BLaER1 (cell line): ENCODE measurements around the gene USP47.

ENCODE experiments used
- H3K27ac ChIP-seq: shearing (Covaris generic); formaldehyde crosslinking; 2 replicates; pipeline ENCODE4 v1.8.1; 2022
- H3K27me3 ChIP-seq: shearing (Covaris generic); formaldehyde crosslinking; 2 replicates; pipeline ENCODE4 v1.8.1; 2022
- H3K36me3 ChIP-seq: shearing (Covaris generic); formaldehyde crosslinking; 2 replicates; pipeline ENCODE4 v1.8.1; 2022
- H3K4me1 ChIP-seq: shearing (Covaris generic); formaldehyde crosslinking; 2 replicates; pipeline ENCODE4 v1.8.1; 2022
- H3K4me2 ChIP-seq: shearing (Covaris generic); formaldehyde crosslinking; 2 replicates; pipeline ENCODE4 v1.8.1; 2022
- H3K4me3 ChIP-seq: shearing (Covaris generic); formaldehyde crosslinking; 2 replicates; pipeline ENCODE4 v1.8.1; 2022
- H3K9ac ChIP-seq: shearing (Covaris generic); formaldehyde crosslinking; 2 replicates; pipeline ENCODE4 v1.8.1; 2022
- H3K9me3 ChIP-seq: shearing (Covaris generic); formaldehyde crosslinking; 2 replicates; pipeline ENCODE4 v1.8.1; 2022
- H4K20me1 ChIP-seq: shearing (Covaris generic); formaldehyde crosslinking; 2 replicates; pipeline ENCODE4 v1.8.1; 2022
- Cebpa-rat ChIP-seq: shearing (Covaris generic); IDR thresholded peaks from 2 replicates; pipeline ENCODE4 v1.8.1; 2022

USP47 gene, protein sequence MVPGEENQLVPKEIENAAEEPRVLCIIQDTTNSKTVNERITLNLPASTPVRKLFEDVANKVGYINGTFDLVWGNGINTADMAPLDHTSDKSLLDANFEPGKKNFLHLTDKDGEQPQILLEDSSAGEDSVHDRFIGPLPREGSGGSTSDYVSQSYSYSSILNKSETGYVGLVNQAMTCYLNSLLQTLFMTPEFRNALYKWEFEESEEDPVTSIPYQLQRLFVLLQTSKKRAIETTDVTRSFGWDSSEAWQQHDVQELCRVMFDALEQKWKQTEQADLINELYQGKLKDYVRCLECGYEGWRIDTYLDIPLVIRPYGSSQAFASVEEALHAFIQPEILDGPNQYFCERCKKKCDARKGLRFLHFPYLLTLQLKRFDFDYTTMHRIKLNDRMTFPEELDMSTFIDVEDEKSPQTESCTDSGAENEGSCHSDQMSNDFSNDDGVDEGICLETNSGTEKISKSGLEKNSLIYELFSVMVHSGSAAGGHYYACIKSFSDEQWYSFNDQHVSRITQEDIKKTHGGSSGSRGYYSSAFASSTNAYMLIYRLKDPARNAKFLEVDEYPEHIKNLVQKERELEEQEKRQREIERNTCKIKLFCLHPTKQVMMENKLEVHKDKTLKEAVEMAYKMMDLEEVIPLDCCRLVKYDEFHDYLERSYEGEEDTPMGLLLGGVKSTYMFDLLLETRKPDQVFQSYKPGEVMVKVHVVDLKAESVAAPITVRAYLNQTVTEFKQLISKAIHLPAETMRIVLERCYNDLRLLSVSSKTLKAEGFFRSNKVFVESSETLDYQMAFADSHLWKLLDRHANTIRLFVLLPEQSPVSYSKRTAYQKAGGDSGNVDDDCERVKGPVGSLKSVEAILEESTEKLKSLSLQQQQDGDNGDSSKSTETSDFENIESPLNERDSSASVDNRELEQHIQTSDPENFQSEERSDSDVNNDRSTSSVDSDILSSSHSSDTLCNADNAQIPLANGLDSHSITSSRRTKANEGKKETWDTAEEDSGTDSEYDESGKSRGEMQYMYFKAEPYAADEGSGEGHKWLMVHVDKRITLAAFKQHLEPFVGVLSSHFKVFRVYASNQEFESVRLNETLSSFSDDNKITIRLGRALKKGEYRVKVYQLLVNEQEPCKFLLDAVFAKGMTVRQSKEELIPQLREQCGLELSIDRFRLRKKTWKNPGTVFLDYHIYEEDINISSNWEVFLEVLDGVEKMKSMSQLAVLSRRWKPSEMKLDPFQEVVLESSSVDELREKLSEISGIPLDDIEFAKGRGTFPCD (N-terminal part only)

DNA sequence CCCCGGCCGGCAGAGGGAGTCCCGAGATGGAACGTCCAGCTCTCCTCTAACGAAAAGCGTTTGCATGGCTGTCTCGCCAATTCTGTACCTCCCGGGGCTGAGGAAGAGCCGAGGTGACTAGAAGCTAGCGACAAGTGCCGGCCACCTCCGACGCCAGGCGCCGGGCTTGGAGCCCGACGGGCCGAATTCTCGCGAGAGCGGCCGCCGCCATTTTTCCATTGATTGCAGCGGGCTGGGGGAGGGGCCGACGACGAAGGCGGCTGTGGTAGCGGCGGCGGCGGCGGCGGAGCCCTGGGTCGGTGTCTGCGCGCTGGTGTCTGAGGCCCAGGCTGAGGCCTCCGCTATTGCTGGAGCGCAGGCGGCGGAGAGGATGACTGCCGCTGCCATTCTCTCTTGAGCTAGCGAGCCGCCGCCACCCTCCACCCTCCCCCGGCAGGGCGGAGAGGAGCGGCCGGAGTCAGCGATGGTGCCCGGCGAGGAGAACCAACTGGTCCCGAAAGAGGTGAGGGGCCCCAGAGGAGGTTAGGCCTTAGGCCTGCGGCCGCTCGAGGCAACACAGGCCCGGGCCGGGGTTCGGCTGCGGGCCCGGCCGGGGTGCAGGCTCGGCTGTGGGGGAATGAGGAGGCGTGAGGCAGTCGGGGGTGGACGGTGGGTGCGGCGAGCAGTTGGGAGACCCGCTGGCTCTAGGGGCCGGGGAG is at the start of gene USP47:
Gene USP47, plus strand, starts transcription at position 250 of the 698 bp plus-strand sequence. Its CDS starts 214 bp downstream, at position 464.
- H3K4me3 ChIP-seq: peak within 1 kb of the TSS; percentile 94
- H3K9me3 ChIP-seq: no peaks in the 10 kb centered on the region
- H4K20me1 ChIP-seq: peaks cover 42% of the 10 kb centered on the region
- H3K9ac ChIP-seq: peak within 1 kb of the TSS; percentile 99
- no peaks in the 10 kb centered on the region for H3K36me3 ChIP-seq
- no peaks in the 10 kb centered on the region for H3K27me3 ChIP-seq
- no peak for TF ChIP-seq Cebpa-rat
- peaks cover 33% of the 10 kb centered on the region for H3K4me1 ChIP-seq
- peak within 1 kb of the TSS; percentile 99 for H3K27ac ChIP-seq
- H3K4me2 ChIP-seq: peak within 1 kb of the TSS; percentile 90

DNA sequence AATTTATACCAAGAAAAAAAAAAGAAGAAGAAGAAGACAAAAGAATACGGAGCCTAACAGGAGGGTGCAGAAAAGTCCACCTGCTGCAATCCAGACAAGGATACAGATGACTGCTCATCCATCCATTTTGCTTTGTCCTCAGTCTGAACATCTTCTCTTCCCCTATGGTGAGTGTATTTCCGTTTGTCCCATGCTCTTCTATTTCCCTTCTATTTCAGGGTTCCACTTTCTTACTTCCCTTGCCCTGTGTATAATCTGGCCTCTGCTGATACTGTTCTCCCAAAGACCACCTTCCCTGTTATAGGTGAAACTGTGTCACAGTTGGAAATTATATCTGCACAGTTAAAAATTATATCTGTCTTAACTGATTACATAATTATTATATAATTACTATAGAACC is 48.7 kb upstream of the USP47 start:
- Histone ChIP-seq H3K9ac (no peak overlapping the region), H4K20me1 (no peaks in the 10 kb centered on the region), H3K4me2 (no peak overlapping the region), H3K4me3 (no peak overlapping the region), H3K27ac (no peak overlapping the region), H3K4me1 (peaks cover 8% of the 10 kb centered on the region), H3K36me3 (no peaks in the 10 kb centered on the region), H3K27me3 (no peaks in the 10 kb centered on the region), H3K9me3 (no peaks in the 10 kb centered on the region)
- TF ChIP-seq Cebpa-rat: no peak

DNA sequence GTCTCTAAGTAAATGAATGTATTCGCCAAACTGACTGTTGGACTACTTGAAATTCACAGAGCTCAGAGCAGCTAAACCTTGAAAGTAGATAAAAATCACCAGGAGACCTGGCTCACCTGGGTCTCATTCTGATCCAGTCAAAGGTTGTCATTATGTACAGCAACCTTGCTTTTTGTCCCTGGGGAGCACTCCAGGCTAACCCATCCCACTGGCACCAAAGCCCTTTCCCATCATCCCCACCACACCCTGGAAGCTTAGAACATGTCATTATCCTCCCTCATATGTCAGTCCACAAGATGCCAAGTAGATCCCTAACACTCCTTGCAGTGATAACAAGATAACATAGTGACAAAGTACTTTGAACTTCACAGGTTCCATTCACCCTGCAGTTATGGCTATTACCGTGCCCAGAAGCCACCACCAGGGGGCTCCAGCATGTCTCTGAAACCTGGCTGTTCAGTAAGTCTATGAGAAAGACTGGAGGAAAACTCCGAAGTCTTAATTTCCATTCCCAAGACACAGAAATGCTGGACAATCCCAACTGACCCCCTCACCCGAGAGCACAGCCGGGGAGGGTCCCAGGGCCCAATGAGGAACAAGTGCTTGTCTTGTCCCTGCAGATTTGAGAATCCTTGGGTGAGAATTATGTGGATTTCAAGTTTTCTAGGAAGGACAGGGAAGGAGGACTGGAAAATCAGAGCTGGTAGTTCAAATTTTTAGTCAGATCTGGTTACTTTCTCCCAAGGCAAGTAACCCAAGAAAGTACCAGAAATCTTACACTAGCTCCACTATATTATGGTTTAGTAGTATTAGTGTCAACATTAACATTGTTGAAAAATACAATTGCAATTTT is 43.0 kb upstream of the USP47 start:
- Histone ChIP-seq H3K9ac (no peak overlapping the region), H3K36me3 (no peaks in the 10 kb centered on the region), H3K9me3 (no peaks in the 10 kb centered on the region), H3K27me3 (no peaks in the 10 kb centered on the region), H3K4me2 (no peak overlapping the region), H3K4me1 (no peaks in the 10 kb centered on the region), H3K27ac (no peak overlapping the region), H3K4me3 (no peak overlapping the region), H4K20me1 (no peaks in the 10 kb centered on the region)
- no peak for TF ChIP-seq Cebpa-rat

DNA sequence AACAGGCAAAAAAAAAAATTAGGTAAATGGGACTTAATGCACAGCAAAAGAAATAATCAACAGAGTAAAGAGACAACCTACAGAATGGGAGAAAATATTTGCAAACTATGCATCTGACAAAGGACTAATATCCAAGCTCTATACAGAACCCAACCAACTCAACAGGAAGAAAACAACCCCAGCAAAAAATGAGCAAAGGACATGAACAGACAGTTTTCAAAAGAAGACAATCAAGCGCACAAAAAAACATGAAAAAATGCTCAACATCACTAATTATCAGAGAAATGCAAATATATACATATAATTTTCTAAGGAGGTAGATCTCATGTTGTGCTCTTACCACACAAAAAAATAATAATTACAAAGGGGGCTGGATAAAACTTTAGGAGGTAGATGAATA is 36.5 kb upstream of the USP47 start:
- Histone ChIP-seq H3K9ac (no peak overlapping the region), H4K20me1 (no peaks in the 10 kb centered on the region), H3K9me3 (no peaks in the 10 kb centered on the region; the same call in 1 of the 2 replicates), H3K27me3 (no peaks in the 10 kb centered on the region), H3K27ac (no peak overlapping the region), H3K4me1 (0 out of 2 replicates have a peak, but pooled peaks cover 7% of the 10 kb centered on the region), H3K4me3 (no peak overlapping the region), H3K36me3 (no peaks in the 10 kb centered on the region), H3K4me2 (no peak overlapping the region)
- TF ChIP-seq Cebpa-rat: no peak

DNA sequence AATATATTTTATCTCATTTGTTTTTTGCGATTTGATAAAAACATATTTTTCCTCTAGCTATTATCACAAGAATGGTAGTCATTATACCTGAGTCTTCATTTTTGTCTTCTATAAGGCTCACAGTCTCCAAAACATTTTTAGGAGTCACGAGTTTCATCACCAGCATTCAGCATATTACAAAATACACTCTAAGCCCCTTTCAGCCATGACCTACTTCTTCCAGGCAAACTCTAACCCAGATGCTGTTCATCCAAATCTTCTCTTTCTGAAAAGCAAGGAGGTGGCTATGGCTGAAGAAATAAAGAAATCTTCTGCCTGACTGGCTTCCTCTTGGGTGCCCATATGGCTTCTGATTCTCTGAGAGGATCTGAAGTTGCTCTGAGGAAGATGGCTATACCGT is 35.7 kb upstream of the USP47 start:
- H3K9me3 ChIP-seq: peaks cover 8% of the 10 kb centered on the region
- H3K9ac ChIP-seq: no peak overlapping the region
- H3K27me3 ChIP-seq: no peaks in the 10 kb centered on the region
- H3K36me3 ChIP-seq: no peaks in the 10 kb centered on the region
- H4K20me1 ChIP-seq: no peaks in the 10 kb centered on the region
- TF ChIP-seq Cebpa-rat: no peak
- no peak overlapping the region for H3K27ac ChIP-seq
- no peak overlapping the region for H3K4me2 ChIP-seq
- 0 out of 2 replicates have a peak, but pooled peaks cover 7% of the 10 kb centered on the region for H3K4me1 ChIP-seq
- H3K4me3 ChIP-seq: no peak overlapping the region

DNA sequence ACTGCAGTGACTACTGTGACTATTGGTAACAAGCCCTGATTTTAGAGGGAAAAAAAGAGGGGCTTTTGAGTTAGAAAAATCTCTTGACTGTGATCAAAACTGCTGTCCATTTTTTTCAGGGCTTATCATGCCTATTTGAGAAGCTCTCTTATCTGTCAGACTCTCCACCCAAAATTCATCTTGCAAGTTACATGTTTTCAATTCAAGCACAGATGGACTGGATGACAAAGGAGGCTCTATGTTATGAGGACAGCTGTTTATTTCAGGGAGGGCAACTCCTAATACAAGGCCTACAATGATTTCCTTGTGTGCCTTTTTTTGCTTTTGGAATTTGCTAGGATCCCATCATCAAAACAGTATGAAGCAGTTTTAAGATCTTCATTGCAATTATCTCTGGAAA is 35.2 kb upstream of the USP47 start:
- H3K9ac ChIP-seq: no peak overlapping the region
- no peaks in the 10 kb centered on the region for H3K27me3 ChIP-seq
- no peaks in the 10 kb centered on the region for H3K36me3 ChIP-seq
- H3K4me2 ChIP-seq: no peak overlapping the region
- no peaks in the 10 kb centered on the region for H4K20me1 ChIP-seq
- H3K27ac ChIP-seq: no peak overlapping the region
- H3K4me1 ChIP-seq: 0 out of 2 replicates have a peak, but pooled peaks cover 7% of the 10 kb centered on the region
- H3K4me3 ChIP-seq: no peak overlapping the region
- no peak for TF ChIP-seq Cebpa-rat
- H3K9me3 ChIP-seq: peaks cover 13% of the 10 kb centered on the region

DNA sequence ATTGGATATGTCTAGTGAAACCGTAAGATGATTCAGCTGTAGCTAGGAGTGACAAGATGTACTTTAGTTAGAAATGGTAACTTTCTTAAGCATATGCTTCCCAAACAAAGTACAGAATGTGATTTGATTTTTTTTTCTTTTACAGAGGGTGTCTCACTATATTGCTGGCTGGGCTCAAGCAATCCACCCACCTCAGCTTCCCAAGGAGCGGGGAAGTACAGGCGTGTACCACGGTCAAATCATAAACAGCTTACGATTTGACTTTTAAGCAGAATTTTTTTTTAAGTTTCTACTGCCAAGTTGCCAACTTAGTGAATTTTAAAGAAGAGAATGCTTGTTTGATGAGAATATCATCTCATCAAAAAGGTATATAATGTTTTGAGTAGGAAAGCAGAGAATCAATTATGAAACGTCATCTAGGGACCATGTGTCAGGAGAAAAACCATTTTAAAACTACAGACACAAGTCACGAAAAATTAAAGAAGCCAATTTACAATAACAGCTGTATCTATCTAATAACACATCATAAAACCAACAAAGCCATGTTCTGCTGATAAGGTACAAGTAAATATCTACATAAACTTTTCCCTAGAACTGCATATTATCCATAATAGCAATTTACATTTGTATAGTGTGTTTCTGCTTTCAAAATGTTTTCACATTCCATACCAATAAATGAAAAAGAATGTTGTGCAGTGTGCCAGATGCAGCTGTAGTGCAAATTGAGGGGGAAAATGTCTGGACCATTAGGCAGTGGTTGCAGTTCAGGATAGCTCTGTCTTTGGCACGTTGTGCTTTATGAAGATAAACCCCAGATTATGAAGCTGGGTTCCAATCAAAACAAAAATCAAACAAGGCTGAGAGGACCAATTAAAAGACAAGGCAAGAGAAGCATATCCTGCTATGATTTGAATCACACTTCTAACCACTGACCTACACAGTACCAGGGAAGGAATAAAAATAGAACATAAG is 33.7 kb upstream of the USP47 start:
- no peak overlapping the region for H3K4me2 ChIP-seq
- H3K9me3 ChIP-seq: peaks cover 14% of the 10 kb centered on the region
- H3K4me1 ChIP-seq: 0 out of 2 replicates have a peak, but pooled peaks cover 7% of the 10 kb centered on the region
- H3K27ac ChIP-seq: no peak overlapping the region
- TF ChIP-seq Cebpa-rat: no peak
- H3K4me3 ChIP-seq: no peak overlapping the region
- no peaks in the 10 kb centered on the region for H4K20me1 ChIP-seq
- H3K36me3 ChIP-seq: no peaks in the 10 kb centered on the region
- H3K9ac ChIP-seq: no peak overlapping the region
- no peaks in the 10 kb centered on the region for H3K27me3 ChIP-seq
